ENCODE results near the gene OR6S1. TPM values are rescaled to one million over a fixed set of nuclear protein-coding genes. Genes with fewer than 3 reads are reported as not detected.
A peak's percentile ranks its signal among the peaks of the same experiment; 100 is the strongest.

Gene OR6S1
- total RNA-seq, 1 experiment from 2014 or later, result not detected

DNA sequence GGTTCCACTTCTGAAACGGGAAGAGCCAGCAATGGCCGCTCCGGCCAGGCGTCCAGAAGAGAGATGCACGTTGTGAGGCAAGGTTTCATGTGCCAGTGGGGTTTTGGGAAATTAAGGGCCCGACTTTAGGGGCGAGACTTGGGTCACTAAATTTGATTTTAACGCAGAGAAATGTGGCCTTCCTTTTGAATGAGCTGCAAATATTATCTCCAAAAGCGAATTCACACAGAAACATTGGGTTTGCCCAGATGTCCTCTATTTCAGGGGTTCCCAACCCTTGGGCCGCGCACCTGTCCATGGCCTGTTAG is 40.6 kb upstream of the OR6S1 start:
- Mint-ChIP-seq H3K4me1 (peaks cover 25% of the 10 kb centered on the region), H3K27ac (no peak overlapping the region), H3K4me3 (no peak overlapping the region), H3K9me3 (no peaks in the 10 kb centered on the region), H3K36me3 (no peaks in the 10 kb centered on the region), H3K27me3 (ENCODE audit: low read depth) (peaks cover 10% of the 10 kb centered on the region)
- DNase-seq (ENCODE audit: low spot score), result no peak
- POLR2A ChIA-PET, result interaction anchor here (0.6 to 3.6 kb wide), 5 partner anchors 22 to 339 kb away, joined by 3 to 24 read pairs (median 5); partner anchors contain the start of gene PARP2
- no peak for ATAC-seq
- CTCF ChIA-PET, result interaction anchor here (0.7 to 8.1 kb wide), 13 partner anchors 9 to 339 kb away, joined by 3 to 106 read pairs (median 8); partner anchors contain the start of gene PARP2
- no peak for TF ChIP-seq ZNF423 (CRISPR knock-in tag; IDR thresholded peaks at IDR 0.05)
- TF ChIP-seq ZBTB21 (CRISPR knock-in tag; IDR thresholded peaks at IDR 0.05; ENCODE audit: borderline replicate concordance), result no peak
- TF ChIP-seq, protein P1, sequence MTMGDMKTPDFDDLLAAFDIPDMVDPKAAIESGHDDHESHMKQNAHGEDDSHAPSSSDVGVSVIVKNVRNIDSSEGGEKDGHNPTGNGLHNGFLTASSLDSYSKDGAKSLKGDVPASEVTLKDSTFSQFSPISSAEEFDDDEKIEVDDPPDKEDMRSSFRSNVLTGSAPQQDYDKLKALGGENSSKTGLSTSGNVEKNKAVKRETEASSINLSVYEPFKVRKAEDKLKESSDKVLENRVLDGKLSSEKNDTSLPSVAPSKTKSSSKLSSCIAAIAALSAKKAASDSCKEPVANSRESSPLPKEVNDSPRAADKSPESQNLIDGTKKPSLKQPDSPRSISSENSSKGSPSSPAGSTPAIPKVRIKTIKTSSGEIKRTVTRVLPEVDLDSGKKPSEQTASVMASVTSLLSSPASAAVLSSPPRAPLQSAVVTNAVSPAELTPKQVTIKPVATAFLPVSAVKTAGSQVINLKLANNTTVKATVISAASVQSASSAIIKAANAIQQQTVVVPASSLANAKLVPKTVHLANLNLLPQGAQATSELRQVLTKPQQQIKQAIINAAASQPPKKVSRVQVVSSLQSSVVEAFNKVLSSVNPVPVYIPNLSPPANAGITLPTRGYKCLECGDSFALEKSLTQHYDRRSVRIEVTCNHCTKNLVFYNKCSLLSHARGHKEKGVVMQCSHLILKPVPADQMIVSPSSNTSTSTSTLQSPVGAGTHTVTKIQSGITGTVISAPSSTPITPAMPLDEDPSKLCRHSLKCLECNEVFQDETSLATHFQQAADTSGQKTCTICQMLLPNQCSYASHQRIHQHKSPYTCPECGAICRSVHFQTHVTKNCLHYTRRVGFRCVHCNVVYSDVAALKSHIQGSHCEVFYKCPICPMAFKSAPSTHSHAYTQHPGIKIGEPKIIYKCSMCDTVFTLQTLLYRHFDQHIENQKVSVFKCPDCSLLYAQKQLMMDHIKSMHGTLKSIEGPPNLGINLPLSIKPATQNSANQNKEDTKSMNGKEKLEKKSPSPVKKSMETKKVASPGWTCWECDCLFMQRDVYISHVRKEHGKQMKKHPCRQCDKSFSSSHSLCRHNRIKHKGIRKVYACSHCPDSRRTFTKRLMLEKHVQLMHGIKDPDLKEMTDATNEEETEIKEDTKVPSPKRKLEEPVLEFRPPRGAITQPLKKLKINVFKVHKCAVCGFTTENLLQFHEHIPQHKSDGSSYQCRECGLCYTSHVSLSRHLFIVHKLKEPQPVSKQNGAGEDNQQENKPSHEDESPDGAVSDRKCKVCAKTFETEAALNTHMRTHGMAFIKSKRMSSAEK (CRISPR knock-in tag; IDR thresholded peaks at IDR 0.05; ENCODE audit: borderline replicate concordance), result no peak
- TF ChIP-seq ZNF396 (CRISPR knock-in tag; IDR thresholded peaks at IDR 0.05; ENCODE audit: borderline replicate concordance), result no peak
- TF ChIP-seq NR3C1 (CRISPR knock-in tag; conservative IDR thresholded peaks at IDR 0.05; ENCODE audit: low read depth), result no peak
- TF ChIP-seq CREB1 (CRISPR knock-in tag; IDR thresholded peaks at IDR 0.05), result no peak
- 0 out of 2 replicates have a peak, but pooled peaks have one; percentile 40 for TF ChIP-seq RORB (CRISPR knock-in tag; IDR thresholded peaks at IDR 0.05)

DNA sequence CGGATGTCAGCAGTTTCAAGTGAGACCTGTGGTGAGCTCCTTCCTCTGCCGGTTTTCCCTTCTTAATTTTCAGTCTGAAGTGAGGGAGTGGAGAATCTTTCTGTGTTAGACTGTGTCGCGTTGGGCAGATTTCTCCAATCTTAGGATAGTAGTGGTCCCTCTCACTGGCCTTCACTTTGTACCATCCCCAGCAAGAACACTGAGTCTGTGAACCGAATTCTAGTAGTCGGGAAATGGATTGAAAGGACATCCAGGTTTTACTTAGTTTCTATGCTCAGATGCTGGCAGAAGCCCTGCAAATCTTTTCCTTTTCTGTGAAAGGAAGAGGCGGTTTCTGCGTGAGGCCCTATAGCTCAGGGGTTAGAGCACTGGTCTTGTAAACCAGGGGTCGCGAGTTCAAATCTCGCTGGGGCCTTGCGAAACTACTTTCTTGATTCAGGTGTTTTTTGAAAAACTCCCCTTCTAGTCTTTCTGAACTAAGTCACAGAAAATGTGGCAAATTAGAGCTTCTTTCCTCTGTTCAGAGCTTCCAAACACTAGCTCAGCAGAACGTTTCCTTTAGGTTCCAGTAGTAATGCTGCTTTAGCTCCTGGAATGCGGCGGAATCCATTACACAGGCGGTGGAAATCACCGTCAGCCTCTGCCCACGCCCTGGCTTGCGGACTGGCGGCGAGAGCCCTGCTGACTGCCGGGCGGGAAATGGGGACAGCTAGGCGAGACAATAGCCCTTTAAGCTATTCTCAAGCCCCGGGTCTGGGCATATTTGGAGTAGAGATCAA is 40.0 kb upstream of the OR6S1 start:
- H3K9me3 Mint-ChIP-seq, result no peaks in the 10 kb centered on the region
- peak overlapping the region; percentile 97 for H3K27ac Mint-ChIP-seq
- peaks cover 10% of the 10 kb centered on the region for H3K27me3 Mint-ChIP-seq (ENCODE audit: low read depth)
- H3K4me1 Mint-ChIP-seq, result peaks cover 27% of the 10 kb centered on the region
- H3K4me3 Mint-ChIP-seq, result no peak overlapping the region
- POLR2A ChIA-PET, result interaction anchor here (0.6 to 3.6 kb wide), 7 partner anchors 21 to 584 kb away, joined by 3 to 24 read pairs (median 3); partner anchors contain the start of gene PARP2
- no peaks in the 10 kb centered on the region for H3K36me3 Mint-ChIP-seq
- ATAC-seq (peak; percentile 2), DNase-seq (ENCODE audit: low spot score) (peak; percentile 88)
- CTCF ChIA-PET, result interaction anchor here (0.6 to 8.1 kb wide), 16 partner anchors 10 to 338 kb away, joined by 3 to 106 read pairs (median 6); partner anchors contain the start of gene PARP2
- TF ChIP-seq, protein P2, sequence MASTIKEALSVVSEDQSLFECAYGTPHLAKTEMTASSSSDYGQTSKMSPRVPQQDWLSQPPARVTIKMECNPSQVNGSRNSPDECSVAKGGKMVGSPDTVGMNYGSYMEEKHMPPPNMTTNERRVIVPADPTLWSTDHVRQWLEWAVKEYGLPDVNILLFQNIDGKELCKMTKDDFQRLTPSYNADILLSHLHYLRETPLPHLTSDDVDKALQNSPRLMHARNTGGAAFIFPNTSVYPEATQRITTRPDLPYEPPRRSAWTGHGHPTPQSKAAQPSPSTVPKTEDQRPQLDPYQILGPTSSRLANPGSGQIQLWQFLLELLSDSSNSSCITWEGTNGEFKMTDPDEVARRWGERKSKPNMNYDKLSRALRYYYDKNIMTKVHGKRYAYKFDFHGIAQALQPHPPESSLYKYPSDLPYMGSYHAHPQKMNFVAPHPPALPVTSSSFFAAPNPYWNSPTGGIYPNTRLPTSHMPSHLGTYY (CRISPR knock-in tag; IDR thresholded peaks at IDR 0.05), result no peak
- TF ChIP-seq, protein P3, sequence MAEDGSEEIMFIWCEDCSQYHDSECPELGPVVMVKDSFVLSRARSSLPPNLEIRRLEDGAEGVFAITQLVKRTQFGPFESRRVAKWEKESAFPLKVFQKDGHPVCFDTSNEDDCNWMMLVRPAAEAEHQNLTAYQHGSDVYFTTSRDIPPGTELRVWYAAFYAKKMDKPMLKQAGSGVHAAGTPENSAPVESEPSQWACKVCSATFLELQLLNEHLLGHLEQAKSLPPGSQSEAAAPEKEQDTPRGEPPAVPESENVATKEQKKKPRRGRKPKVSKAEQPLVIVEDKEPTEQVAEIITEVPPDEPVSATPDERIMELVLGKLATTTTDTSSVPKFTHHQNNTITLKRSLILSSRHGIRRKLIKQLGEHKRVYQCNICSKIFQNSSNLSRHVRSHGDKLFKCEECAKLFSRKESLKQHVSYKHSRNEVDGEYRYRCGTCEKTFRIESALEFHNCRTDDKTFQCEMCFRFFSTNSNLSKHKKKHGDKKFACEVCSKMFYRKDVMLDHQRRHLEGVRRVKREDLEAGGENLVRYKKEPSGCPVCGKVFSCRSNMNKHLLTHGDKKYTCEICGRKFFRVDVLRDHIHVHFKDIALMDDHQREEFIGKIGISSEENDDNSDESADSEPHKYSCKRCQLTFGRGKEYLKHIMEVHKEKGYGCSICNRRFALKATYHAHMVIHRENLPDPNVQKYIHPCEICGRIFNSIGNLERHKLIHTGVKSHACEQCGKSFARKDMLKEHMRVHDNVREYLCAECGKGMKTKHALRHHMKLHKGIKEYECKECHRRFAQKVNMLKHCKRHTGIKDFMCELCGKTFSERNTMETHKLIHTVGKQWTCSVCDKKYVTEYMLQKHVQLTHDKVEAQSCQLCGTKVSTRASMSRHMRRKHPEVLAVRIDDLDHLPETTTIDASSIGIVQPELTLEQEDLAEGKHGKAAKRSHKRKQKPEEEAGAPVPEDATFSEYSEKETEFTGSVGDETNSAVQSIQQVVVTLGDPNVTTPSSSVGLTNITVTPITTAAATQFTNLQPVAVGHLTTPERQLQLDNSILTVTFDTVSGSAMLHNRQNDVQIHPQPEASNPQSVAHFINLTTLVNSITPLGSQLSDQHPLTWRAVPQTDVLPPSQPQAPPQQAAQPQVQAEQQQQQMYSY (CRISPR knock-in tag; IDR thresholded peaks at IDR 0.05), result peak; percentile 97
- TF ChIP-seq HMGA2 (CRISPR knock-in tag; IDR thresholded peaks at IDR 0.05) (no peak), NFATC4 (CRISPR knock-in tag; IDR thresholded peaks at IDR 0.05) (no peak), ZNF317 (CRISPR knock-in tag; IDR thresholded peaks at IDR 0.05; ENCODE audit: borderline replicate concordance, low read depth) (no peak), MXD4 (CRISPR knock-in tag; IDR thresholded peaks at IDR 0.05; ENCODE audit: borderline replicate concordance) (no peak), ZBTB21 (CRISPR knock-in tag; IDR thresholded peaks at IDR 0.05; ENCODE audit: borderline replicate concordance) (no peak), ZNF396 (CRISPR knock-in tag; IDR thresholded peaks at IDR 0.05; ENCODE audit: borderline replicate concordance) (no peak), ZNF219 (CRISPR knock-in tag; IDR thresholded peaks at IDR 0.05; ENCODE audit: borderline replicate concordance) (no peak), ZNF416 (CRISPR knock-in tag; IDR thresholded peaks at IDR 0.05) (no peak), IRF2 (CRISPR knock-in tag; IDR thresholded peaks at IDR 0.05; ENCODE audit: borderline replicate concordance, low read depth) (no peak), CBFB (CRISPR knock-in tag; IDR thresholded peaks at IDR 0.05; ENCODE audit: low read depth) (no peak), PRRX2 (CRISPR knock-in tag; IDR thresholded peaks at IDR 0.05) (no peak)
- TF ChIP-seq, protein P4, sequence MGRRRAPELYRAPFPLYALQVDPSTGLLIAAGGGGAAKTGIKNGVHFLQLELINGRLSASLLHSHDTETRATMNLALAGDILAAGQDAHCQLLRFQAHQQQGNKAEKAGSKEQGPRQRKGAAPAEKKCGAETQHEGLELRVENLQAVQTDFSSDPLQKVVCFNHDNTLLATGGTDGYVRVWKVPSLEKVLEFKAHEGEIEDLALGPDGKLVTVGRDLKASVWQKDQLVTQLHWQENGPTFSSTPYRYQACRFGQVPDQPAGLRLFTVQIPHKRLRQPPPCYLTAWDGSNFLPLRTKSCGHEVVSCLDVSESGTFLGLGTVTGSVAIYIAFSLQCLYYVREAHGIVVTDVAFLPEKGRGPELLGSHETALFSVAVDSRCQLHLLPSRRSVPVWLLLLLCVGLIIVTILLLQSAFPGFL (CRISPR knock-in tag; IDR thresholded peaks at IDR 0.05; ENCODE audit: borderline replicate concordance), result 0 out of 2 replicates have a peak, but pooled peaks have one; percentile 29
- TF ChIP-seq, protein P5, sequence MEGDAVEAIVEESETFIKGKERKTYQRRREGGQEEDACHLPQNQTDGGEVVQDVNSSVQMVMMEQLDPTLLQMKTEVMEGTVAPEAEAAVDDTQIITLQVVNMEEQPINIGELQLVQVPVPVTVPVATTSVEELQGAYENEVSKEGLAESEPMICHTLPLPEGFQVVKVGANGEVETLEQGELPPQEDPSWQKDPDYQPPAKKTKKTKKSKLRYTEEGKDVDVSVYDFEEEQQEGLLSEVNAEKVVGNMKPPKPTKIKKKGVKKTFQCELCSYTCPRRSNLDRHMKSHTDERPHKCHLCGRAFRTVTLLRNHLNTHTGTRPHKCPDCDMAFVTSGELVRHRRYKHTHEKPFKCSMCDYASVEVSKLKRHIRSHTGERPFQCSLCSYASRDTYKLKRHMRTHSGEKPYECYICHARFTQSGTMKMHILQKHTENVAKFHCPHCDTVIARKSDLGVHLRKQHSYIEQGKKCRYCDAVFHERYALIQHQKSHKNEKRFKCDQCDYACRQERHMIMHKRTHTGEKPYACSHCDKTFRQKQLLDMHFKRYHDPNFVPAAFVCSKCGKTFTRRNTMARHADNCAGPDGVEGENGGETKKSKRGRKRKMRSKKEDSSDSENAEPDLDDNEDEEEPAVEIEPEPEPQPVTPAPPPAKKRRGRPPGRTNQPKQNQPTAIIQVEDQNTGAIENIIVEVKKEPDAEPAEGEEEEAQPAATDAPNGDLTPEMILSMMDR (IDR thresholded peaks at IDR 0.05), result no peak
- TF ChIP-seq, protein P6, sequence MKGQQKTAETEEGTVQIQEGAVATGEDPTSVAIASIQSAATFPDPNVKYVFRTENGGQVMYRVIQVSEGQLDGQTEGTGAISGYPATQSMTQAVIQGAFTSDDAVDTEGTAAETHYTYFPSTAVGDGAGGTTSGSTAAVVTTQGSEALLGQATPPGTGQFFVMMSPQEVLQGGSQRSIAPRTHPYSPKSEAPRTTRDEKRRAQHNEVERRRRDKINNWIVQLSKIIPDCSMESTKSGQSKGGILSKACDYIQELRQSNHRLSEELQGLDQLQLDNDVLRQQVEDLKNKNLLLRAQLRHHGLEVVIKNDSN (CRISPR knock-in tag; IDR thresholded peaks at IDR 0.05), result 0 out of 2 replicates have a peak, but pooled peaks have one; percentile 6
